WI38 (cell line): ENCODE data around the gene CLK4.

Experiments used
- H3K4me3 ChIP-seq: 2 replicates; pipeline ENCODE4 v1.5.1; 2011; ENCODE audit warnings: low read depth, mild to moderate bottlenecking, control low read depth, low read length
- CTCF ChIP-seq: IDR thresholded peaks from 2 replicates; pipeline ENCODE4 v1.5.1; 2012; ENCODE audit warnings: low read depth, mild to moderate bottlenecking, control low read depth, low read length

The CLK4 gene

DNA sequence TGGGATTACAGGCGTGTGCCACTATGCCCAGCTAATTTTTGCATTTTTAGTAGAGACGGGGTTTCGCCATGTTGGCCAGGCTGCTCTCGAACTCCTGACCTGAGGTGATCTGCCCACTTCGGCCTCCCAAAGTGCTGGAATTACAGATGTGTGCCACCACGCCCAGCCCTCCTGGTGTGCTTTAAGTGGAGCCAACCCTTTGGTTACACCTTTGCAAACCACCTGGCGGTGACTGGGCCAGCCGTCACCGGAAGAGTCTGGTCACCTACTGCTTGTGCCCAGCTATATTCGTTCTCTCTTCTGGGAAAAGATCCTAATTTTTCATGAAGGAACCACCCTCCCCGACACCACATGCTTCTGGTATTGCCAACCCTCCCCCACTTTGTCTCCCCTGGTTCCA lies 72.5 kb downstream of the CLK4 start:
- no peak for TF ChIP-seq CTCF
- no peak overlapping the region for H3K4me3 ChIP-seq

DNA sequence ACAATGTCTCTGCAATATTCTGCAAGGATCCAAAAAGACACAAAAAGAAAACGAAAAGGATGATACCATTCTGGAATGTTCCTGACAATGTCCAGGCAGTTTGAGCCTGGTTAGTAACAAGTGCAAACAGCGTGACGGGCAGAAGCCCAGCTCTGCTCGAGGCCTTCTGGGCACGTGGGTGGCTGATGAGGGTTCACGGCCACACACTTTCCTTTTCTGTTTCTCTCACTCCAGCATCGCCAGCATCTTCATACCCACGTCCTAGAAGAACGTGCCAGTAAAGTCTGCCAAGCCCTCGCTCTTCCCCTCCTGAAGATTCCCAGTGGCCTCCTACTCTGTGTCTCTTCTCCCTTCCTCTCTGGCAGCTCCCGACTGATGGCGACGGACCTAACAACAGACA lies 73.3 kb downstream of the CLK4 start:
- no peak overlapping the region for H3K4me3 ChIP-seq
- TF ChIP-seq CTCF, result no peak
